Ramos (cell line): ENCODE data around the gene LGALS9.

Experiments
- in situ Hi-C: fragments of 300-500 bp; cut with MboI; formaldehyde crosslinking; loops from one replicate; pipeline ENCODE4 v1.14.3; 2022; ENCODE audit warnings: low sequenced_read_pairs; ENCODE audit not compliant: unreplicated experiment

LGALS9 gene

DNA sequence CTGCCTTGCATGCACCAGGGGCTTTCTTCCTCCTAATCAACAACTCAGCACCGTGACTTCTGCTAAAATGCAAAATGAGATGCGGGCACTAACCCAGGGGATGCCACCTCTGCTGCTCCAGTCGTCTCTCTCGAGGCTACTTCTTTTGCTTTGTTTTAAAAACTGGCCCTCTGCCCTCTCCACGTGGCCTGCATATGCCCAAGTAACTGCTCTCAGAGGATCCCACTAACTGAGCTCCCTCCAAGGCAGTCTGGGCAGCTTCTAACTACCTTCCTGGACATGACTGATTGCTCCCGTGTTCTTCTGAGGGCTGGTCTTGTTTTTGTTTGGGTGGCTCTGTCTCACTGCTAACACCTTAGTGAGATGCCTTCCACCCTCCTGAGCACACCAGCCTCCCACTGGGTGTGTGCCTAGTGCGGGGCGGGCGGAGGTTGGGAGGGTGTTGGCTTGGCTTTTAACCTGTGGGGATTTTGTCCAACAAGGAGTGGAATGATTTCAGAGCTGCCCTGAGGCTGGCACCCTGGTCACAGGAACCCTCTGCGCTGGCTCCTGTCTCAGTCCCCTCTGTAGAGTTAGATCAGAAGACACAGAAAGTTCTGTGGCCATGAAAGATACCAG, 8.9 kb upstream of the LGALS9 start:
- in situ Hi-C loops, result loop anchor here (25.0 kb wide), 1 partner anchor 265 kb away; the partner anchor contains the start of gene LYRM9

- in situ Hi-C loops, result loop anchor here (25.0 kb wide), 1 partner anchor 264 kb away; the partner anchor contains the start of gene LYRM9
These were observed 8.0 kb upstream of the LGALS9 start for GRCh38 chr17:27622986-27623385.

GRCh38 chr17:27623614-27624013, 7.4 kb upstream of the LGALS9 start:
- in situ Hi-C loops, result loop anchor here (25.0 kb wide), 1 partner anchor 264 kb away; the partner anchor contains the start of gene LYRM9

DNA sequence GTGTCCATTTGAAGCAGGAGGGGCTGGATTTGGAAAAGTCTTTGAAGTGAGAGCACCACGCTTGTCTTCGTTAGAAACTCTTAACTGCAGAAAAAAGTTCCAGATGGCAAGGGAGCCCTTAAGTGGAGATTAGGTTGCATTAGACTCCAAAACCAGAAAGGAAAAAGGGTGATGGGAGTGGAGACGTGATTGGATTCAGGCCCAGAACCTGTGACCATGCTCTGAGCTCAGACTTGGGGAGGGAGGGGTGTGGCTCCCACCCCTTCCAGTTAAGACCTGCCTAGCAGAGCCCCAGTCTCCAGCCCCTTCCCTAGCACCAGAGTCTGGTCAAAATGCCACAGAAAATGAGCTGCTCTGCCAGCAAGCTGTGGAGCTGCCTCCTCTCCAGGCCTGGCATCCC, 6.4 kb upstream of the LGALS9 start:
- in situ Hi-C loops, result loop anchor here (25.0 kb wide), 1 partner anchor 263 kb away; the partner anchor contains the start of gene LYRM9

- in situ Hi-C loops, result loop anchor here (25.0 kb wide), 1 partner anchor 111 kb away; no protein-coding TSS in a partner anchor
These were observed 5.1 kb upstream of the LGALS9 start for GRCh38 chr17:27625856-27626255.

GRCh38 chr17:27627514-27627913, 3.5 kb upstream of the LGALS9 start:
- in situ Hi-C loops, result loop anchor here (25.0 kb wide), 1 partner anchor 110 kb away; no protein-coding TSS in a partner anchor

- in situ Hi-C loops, result loop anchor here (25.0 kb wide), 1 partner anchor 109 kb away; no protein-coding TSS in a partner anchor
These were observed 2.6 kb upstream of the LGALS9 start for GRCh38 chr17:27628376-27628775.

DNA sequence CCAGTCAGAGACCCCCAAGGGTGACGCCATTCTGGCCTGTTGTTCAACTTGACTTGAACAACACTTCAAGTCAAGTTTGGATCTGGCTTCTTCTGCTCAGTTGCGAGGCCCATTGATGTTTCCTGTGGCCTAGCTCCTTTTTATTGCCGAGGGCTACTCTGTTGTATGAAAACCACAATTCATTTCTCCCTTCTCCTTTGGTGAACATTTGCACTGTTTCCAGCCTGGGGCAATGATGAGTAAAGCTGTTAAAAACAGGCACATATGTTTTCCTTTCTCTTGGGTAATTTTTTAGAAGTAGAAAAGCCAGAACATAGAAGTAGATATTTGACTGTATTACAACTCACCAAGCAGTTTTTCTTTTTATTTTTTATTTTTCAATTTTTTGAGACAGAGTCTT, 1.7 kb upstream of the LGALS9 start:
- in situ Hi-C loops, result loop anchor here (25.0 kb wide), 1 partner anchor 108 kb away; no protein-coding TSS in a partner anchor

DNA sequence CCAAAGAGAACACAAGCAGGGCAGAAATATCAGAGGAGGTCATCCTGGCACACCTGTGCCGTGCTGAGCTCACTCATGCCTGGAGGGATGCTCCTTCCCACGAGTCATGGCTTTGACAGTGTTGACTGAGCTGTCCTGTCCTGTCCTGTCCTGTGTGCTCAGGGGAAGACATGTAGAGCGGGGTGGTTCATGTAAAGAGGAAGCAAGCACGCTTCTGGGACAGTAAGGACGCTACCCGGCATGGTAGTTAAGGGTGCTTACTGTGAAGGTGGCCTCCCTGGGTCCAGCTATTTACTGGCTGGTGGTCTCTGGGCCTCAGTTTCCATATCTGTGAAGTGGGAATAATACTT, 398 bp downstream of the LGALS9 start:
- in situ Hi-C loops, result loop anchor here (10.0 to 25.0 kb wide), 2 partner anchors 57 to 106 kb away; no protein-coding TSS in a partner anchor

DNA sequence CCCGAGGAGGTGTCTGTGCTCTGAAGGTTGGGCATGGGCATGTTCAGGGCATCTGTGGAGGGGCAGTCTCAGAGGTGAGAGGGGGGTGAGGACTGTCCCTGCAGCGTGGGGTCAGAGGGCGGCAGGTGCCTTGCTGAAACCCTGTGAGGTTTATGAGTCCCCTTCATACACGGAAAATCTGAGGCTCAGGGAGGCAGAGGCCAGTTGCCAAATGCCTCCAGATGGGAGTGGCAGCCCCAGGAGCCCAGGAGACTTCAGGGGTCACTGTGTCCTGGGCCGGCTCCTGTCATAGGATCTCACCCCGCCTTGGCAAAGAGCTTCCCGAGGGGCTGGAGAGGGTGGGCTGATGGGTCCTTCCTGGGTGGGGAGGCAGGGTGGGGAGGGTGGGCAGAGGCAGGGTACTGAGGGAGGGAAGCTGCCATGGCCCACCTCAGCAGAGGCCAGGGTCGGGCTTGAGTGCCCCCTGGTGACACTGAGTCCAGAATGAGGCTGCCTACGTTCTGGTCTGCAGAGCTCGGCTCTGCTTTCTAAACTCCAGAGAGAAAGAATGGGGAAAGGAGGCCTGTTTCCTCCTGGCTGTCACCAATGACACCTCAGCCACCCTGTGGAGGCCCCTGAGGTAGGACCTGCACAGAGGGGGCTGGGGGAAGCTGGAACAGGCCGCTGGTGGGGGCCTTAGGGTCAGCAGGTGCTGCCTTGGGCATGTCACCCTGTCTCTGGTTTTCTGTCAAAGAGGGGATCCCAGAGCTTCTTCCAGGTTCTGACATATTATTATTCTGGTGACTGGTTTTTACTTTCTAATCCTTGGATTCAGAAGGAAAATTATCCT, 1.1 kb downstream of the LGALS9 start:
- in situ Hi-C loops, result loop anchor here (10.0 to 25.0 kb wide), 2 partner anchors 57 to 105 kb away; no protein-coding TSS in a partner anchor

GRCh38 chr17:27632766-27633165, 1.8 kb downstream of the LGALS9 start:
- in situ Hi-C loops, result loop anchor here (10.0 to 25.0 kb wide), 2 partner anchors 58 to 105 kb away; no protein-coding TSS in a partner anchor

DNA sequence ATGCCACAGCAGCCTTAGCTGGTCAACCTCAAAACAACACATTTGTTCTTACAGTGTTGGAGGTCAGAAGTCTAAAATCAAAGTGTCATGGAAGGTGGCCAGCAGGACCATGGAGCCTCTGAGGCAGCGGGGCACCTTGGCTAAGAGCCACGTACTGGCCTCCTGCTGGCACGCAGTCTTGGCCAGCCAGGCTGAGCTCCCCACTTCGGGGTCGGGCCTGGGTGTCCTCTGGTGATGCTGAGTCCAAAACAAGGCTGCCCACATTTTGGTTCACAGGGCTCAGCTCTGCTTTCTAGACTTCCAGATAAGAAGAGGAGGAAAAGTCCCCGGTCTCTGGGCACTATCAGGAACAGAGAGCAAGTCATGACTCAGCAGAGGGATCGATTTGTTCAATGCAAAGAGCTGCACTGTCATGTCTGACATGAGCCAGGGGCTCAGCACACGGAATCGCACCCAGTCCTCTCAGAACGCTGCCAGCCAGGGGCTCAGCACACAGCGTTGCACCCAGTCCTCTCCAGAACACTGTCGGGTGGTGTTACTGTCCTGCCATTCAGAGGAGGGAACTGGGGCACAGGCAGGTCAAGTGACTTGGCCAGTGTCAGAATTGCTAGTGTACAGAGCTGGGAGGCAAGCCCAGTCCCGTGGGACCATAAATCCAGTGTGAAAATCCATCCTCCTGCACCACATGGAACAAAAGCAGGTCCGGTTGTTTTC, 2.5 kb downstream of the LGALS9 start:
- in situ Hi-C loops, result loop anchor here (10.0 to 25.0 kb wide), 2 partner anchors 59 to 104 kb away; no protein-coding TSS in a partner anchor

DNA sequence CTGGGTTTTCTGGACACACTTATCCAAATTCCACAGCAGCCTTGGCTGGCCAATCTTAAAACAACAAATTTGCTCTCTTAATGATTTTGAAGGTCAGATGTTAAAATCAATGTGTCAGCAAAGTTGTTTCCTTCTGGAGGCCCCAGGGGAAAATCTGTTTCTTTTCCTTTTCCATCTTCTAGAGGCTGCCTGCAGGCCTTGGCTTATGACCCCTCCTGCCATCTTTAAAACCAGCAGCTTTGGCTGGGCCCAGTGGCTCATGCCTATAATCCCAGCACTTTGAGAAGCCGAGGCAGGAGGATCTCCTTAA, 3.0 kb downstream of the LGALS9 start:
- in situ Hi-C loops, result loop anchor here (10.0 to 25.0 kb wide), 2 partner anchors 59 to 103 kb away; no protein-coding TSS in a partner anchor

GRCh38 chr17:27634776-27635175, 3.8 kb downstream of the LGALS9 start:
- in situ Hi-C loops, result loop anchor here (10.0 to 25.0 kb wide), 2 partner anchors 60 to 103 kb away; no protein-coding TSS in a partner anchor

DNA sequence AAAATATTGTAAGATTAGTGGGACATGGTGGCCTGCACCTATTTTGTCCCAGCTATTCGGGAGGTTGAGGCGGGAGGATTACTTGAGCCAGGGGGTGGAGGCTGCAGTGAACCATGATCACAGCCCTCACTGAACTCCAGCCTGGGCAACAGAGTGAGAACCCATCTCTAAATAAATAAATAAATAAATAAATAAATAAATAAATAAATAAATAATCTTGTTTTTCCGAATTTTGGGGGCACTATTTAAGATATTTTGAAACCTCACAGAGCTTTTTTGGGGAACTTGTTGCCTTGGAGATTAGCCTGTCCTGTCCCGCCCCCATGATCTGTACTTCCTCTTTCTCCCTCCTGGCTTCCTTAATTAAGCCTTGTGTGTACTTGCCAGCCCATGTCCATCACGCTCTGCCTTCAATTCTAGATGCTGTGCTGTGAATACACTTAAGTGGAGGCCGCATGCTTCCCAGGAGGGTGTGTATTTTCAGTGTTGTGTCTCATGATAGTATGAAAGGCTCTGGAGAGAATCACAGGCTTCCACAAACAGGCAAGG, 4.4 kb downstream of the LGALS9 start:
- in situ Hi-C loops, result loop anchor here (10.0 to 25.0 kb wide), 2 partner anchors 61 to 102 kb away; no protein-coding TSS in a partner anchor

- in situ Hi-C loops, result loop anchor here (10.0 to 25.0 kb wide), 2 partner anchors 61 to 101 kb away; no protein-coding TSS in a partner anchor
These were observed 5.1 kb downstream of the LGALS9 start for GRCh38 chr17:27636005-27636520.

DNA sequence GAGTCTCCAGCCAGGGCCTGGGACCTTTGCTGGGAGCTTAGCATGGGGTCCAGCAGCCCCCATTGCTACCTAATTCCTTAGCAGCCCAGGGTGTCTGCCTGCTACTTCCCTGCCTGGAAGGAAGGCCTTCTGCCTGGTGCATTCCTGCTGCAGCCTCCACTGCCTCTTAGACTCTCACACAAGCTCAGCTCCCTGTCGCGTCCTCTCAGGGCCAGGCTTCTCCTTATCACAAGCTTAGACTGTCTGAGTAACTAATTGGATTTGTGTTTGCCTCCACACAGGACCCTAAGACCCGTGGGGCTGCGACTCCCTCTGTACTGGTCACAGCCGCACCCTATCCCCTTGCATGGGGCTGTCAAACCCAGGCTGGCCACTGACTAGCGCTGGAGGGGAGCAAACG, 6.8 kb downstream of the LGALS9 start:
- in situ Hi-C loops, result loop anchor here (10.0 to 25.0 kb wide), 2 partner anchors 63 to 99 kb away; no protein-coding TSS in a partner anchor

DNA sequence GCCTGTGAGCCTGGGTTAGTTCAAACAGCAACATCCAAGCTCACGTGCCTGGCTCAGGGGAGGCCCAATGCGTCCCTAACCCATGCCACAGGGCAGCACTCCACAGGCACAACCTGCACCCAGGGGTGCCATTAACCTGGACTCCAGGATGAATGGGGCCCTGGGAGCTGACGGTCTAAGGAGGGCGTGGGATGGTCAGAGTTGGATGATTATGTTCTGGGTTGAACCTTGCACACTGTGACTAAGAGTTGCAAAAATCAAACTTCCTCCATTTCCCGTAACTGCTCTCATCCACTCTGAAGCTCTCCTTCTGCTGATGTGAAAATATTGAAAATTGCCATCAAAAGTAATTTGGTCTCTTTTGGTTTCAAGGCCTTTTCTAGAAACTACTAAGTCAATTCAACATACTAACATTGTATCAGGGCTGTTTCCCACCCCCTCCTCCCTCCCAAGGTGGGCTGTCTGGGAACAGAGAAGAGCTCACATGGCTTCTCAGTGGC, 7.5 kb downstream of the LGALS9 start:
- in situ Hi-C loops, result loop anchor here (10.0 to 25.0 kb wide), 2 partner anchors 64 to 99 kb away; no protein-coding TSS in a partner anchor

DNA sequence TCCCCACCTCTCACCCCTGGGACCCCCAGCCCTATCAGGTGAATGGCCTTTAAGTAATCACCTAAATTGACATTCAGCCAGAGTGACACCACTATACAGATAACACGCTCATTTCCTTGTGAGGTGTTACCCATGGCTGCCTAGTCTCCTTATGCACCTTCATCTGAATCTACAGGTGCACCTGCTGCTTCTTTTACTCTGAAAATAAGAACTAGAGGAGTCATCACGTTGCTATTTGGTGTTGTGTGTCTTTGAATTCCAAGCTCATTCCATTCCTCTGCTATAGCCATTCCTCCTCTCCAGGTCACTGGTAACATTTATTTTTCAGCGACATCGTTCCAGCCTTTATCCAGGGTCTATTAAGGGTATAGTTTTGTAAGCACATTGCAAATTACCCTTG, 9.8 kb downstream of the LGALS9 start:
- in situ Hi-C loops, result loop anchor here (25.0 kb wide), 1 partner anchor 97 kb away; no protein-coding TSS in a partner anchor
